ENCODE measurements around the gene PCDHGA12. TPM values are rescaled to one million over a fixed set of nuclear protein-coding genes. Genes with fewer than 3 reads are reported as not detected.
"Not testable (repeated sequence)": the region's sequence is repeated elsewhere in the genome, so short reads cannot be mapped to it uniquely, and the experiment has no call there.

PCDHGA12 gene
- not detected for total RNA-seq

- Mint-ChIP-seq H3K4me1 (peaks cover 6% of the 10 kb centered on the region), H3K9me3 (peaks cover 13% of the 10 kb centered on the region), H3K27ac (peak within 1 kb of the TSS; percentile 41), H3K4me3 (peak within 1 kb of the TSS; percentile 53), H3K27me3 (peaks cover 42% of the 10 kb centered on the region), H3K36me3 (ENCODE audit: low read depth) (peaks cover 13% of the 10 kb centered on the region)
- no peak for DNase-seq
- ChIA-PET CTCF (interaction anchor here (0.6 to 2.2 kb wide), 19 partner anchors 9 to 189 kb away, joined by 3 to 16 read pairs (median 4); partner anchors contain the start of genes DIAPH1, PCDHGA10, PCDHGA11 and PCDHGB6), POLR2A (interaction anchor here (0.7 to 1.1 kb wide), 3 partner anchors 9 to 32 kb away, joined by 3 read pairs; partner anchors contain the start of gene PCDHGA11)
Measured at GRCh38 chr5:141430332-141431113, at the start of gene PCDHGA12. Gene PCDHGA12, plus strand, starts transcription at chr5:141430507. Its CDS starts 253 bp downstream, at chr5:141430760.

- Mint-ChIP-seq H3K27ac (no peak within 1 kb of the TSS), H3K27me3 (peaks cover 31% of the 10 kb centered on the region), H3K9me3 (peaks cover 8% of the 10 kb centered on the region), H3K36me3 (ENCODE audit: low read depth) (no peaks in the 10 kb centered on the region), H3K4me3 (peak within 1 kb of the TSS; percentile 46), H3K4me1 (no peaks in the 10 kb centered on the region)
- DNase-seq, result no peak
- CTCF ChIA-PET, result interaction anchor here (1.1 kb wide), 1 partner anchor 16 kb away, joined by 4 read pairs; no protein-coding TSS in a partner anchor
- POLR2A ChIA-PET, result no interaction called here
Measured at GRCh38 chr5:141382469-141383294, 47.6 kb upstream of the PCDHGA12 start, which contains the start of gene PCDHGA7. Gene PCDHGA7, plus strand, starts transcription at chr5:141382742. Its CDS starts 158 bp downstream, at chr5:141382900.

- POLR2A ChIA-PET, result no interaction called here
- H3K4me3 Mint-ChIP-seq, result no peak overlapping the region
- H3K36me3 Mint-ChIP-seq (ENCODE audit: low read depth), result peaks cover under 1% of the 10 kb centered on the region
- peaks cover 31% of the 10 kb centered on the region for H3K27me3 Mint-ChIP-seq
- H3K4me1 Mint-ChIP-seq, result no peaks in the 10 kb centered on the region
- CTCF ChIA-PET, result interaction anchor here (1.1 kb wide), 1 partner anchor 16 kb away, joined by 4 read pairs; no protein-coding TSS in a partner anchor
- no peak overlapping the region for H3K27ac Mint-ChIP-seq
- H3K9me3 Mint-ChIP-seq, result peaks cover 9% of the 10 kb centered on the region
- DNase-seq, result no peak
Measured at GRCh38 chr5:141383345-141383744, 47.0 kb upstream of the PCDHGA12 start.

DNA sequence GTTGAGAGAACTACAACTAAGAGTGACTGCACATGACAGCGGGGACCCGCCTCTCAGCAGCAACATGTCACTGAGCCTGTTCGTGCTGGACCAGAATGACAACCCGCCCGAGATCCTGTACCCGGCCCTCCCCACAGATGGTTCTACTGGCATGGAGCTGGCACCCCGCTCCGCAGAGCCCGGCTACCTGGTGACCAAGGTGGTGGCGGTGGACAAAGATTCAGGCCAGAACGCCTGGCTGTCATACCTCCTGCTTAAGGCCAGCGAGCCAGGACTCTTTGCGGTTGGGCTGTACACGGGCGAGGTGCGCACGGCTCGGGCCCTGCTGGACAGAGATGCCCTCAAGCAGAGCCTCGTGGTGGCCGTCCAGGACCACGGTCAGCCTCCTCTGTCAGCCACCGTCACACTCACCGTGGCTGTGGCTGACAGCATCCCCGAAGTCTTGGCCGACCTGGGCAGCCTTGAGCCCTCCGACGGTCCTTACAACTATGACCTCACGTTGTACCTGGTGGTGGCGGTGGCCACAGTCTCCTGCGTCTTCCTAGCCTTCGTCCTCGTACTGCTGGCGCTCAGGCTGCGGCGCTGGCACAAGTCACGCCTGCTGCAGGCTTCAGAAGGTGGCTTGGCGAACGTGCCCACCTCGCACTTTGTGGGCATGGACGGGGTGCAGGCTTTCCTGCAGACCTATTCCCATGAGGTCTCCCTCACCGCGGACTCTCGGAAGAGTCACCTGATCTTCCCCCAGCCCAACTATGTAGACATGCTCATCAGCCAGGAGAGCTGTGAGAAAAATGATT, 45.6 kb upstream of the PCDHGA12 start:
- H3K27ac Mint-ChIP-seq, result no peak overlapping the region
- ChIA-PET POLR2A (no interaction called here), CTCF (no interaction called here)
- H3K9me3 Mint-ChIP-seq, result peaks cover 16% of the 10 kb centered on the region
- no peak overlapping the region for H3K4me3 Mint-ChIP-seq
- peaks cover 3% of the 10 kb centered on the region for H3K36me3 Mint-ChIP-seq (ENCODE audit: low read depth)
- DNase-seq, result no peak
- H3K4me1 Mint-ChIP-seq, result no peaks in the 10 kb centered on the region
- H3K27me3 Mint-ChIP-seq, result peaks cover 32% of the 10 kb centered on the region

DNA sequence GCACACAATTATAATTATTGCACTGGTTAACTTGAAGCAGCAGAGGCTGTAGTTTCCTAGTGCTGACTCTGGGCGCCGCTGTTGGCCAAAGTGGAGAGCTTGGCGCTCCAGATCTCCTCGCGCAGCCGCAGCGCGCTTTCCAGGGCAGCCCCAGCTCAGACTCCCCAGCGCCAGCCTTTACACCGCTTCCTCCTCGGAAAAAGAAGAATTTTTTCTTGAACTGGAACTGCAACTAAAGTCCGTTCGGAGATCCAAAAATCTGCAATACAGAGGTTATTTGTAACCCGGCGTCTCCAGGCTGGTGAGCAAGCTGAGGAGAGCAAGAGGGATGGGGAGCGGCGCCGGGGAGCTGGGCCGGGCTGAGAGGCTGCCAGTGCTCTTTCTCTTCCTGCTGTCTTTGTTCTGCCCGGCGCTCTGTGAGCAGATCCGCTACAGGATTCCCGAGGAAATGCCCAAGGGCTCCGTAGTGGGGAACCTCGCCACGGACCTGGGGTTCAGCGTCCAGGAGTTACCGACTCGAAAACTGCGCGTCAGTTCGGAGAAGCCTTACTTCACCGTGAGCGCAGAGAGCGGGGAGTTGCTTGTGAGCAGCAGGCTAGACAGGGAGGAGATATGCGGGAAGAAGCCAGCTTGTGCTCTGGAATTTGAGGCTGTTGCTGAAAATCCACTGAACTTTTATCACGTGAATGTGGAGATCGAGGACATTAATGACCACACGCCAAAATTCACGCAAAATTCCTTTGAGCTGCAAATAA, 42.6 kb upstream of the PCDHGA12 start, which contains the start of gene PCDHGB4:
Gene PCDHGB4 (plus strand): TSS at position 142 of the 755 bp plus-strand sequence. CDS start 187 bp downstream, at position 329.
- POLR2A ChIA-PET, result interaction anchor here (1.0 kb wide), 1 partner anchor 67 kb away, joined by 3 read pairs; the partner anchor contains the start of gene TAF7
- H3K4me3 Mint-ChIP-seq, result peak within 1 kb of the TSS; percentile 7
- not testable (repeated sequence) for DNase-seq; H3K4me1 Mint-ChIP-seq; H3K27ac Mint-ChIP-seq; H3K36me3 Mint-ChIP-seq (ENCODE audit: low read depth)
- peaks cover 22% of the 10 kb centered on the region for H3K9me3 Mint-ChIP-seq
- CTCF ChIA-PET, result interaction anchor here (0.7 kb wide), 1 partner anchor 20 kb away, joined by 3 read pairs; the partner anchor contains the start of gene PCDHGB6
- peaks cover 32% of the 10 kb centered on the region for H3K27me3 Mint-ChIP-seq

- CTCF ChIA-PET, result no interaction called here
- H3K4me3 Mint-ChIP-seq, result no peak overlapping the region
- POLR2A ChIA-PET, result no interaction called here
- H3K4me1 Mint-ChIP-seq, result no peaks in the 10 kb centered on the region
- no peak for DNase-seq
- H3K27ac Mint-ChIP-seq, result no peak overlapping the region
- peaks cover 27% of the 10 kb centered on the region for H3K27me3 Mint-ChIP-seq
- H3K9me3 Mint-ChIP-seq, result peaks cover 17% of the 10 kb centered on the region
- H3K36me3 Mint-ChIP-seq (ENCODE audit: low read depth), result peaks cover 6% of the 10 kb centered on the region
Measured at GRCh38 chr5:141388661-141389060, 41.6 kb upstream of the PCDHGA12 start.

DNA sequence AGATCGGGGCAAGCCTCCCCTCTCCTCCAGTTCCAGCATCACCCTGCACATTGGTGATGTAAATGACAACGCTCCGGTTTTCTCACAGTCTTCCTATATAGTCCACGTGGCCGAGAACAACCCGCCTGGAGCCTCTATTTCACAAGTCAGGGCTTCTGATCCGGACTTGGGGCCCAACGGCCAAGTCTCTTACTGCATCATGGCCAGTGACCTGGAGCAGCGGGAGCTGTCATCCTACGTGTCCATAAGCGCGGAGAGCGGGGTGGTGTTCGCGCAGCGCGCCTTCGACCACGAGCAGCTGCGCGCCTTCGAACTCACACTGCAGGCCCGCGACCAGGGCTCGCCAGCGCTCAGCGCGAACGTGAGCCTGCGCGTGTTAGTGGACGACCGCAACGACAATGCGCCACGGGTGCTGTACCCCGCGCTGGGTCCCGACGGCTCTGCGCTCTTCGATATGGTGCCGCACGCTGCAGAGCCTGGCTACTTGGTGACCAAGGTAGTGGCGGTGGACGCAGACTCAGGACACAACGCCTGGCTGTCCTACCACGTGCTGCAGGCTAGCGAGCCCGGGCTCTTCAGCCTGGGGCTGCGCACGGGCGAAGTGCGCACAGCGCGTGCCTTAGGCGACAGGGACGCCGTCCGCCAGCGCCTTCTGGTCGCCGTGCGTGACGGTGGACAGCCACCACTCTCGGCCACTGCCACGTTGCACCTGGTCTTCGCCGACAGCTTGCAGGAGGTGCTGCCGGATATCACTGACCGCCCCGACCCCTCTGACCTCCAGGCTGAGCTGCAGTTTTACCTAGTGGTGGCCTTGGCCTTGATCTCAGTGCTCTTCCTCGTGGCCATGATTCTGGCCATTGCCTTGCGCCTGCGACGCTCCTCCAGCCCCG, 40.9 kb upstream of the PCDHGA12 start:
- no peak overlapping the region for H3K4me3 Mint-ChIP-seq
- peaks cover 6% of the 10 kb centered on the region for H3K36me3 Mint-ChIP-seq (ENCODE audit: low read depth)
- POLR2A ChIA-PET, result no interaction called here
- peaks cover 29% of the 10 kb centered on the region for H3K27me3 Mint-ChIP-seq
- no peak for DNase-seq
- peaks cover 21% of the 10 kb centered on the region for H3K9me3 Mint-ChIP-seq
- no peaks in the 10 kb centered on the region for H3K4me1 Mint-ChIP-seq
- no peak overlapping the region for H3K27ac Mint-ChIP-seq
- CTCF ChIA-PET, result interaction anchor here (1.6 to 1.7 kb wide), 2 partner anchors 16 to 135 kb away, joined by 4 to 5 read pairs; no protein-coding TSS in a partner anchor

DNA sequence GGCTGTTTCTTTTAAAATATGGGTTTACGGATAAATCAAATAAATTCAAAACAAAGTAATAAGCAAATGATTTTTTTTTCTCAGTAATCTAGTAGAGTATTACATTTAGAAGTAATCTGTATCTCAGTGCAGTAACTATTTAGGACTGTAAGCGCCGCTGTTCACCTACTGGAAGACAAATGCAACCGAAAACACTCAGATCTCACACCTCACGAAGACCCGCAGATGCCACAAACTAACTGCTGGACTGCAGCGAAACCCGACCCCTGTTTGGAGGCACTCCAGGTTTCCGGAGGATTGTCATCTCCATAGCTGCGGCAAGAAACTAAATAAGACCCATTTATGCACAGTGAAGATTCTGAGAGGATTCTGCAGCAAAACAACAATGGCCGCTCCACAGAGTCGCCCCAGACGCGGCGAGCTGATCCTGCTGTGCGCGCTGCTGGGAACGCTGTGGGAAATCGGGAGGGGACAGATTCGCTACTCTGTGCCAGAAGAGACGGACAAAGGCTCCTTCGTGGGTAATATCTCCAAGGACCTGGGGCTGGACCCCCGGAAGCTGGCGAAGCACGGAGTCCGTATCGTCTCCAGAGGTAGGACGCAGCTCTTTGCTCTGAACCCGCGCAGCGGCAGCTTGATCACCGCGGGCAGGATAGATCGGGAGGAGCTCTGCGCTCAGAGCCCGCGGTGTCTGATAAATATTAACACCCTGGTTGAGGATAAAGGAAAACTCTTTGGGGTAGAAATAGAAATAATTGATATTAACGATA, 37.7 kb upstream of the PCDHGA12 start, which contains the start of gene PCDHGA8:
Gene PCDHGA8 (plus strand): TSS at position 205 of the 770 bp plus-strand sequence. CDS start 181 bp downstream, at position 386.
- ChIA-PET CTCF (interaction anchor here (1.4 kb wide), 1 partner anchor 20 kb away, joined by 5 read pairs; the partner anchor contains the start of gene PCDHGA10), POLR2A (no interaction called here)
- Mint-ChIP-seq H3K36me3 (ENCODE audit: low read depth) (peaks cover 6% of the 10 kb centered on the region), H3K27ac (no peak within 1 kb of the TSS), H3K9me3 (peaks cover 18% of the 10 kb centered on the region), H3K27me3 (peaks cover 36% of the 10 kb centered on the region), H3K4me1 (no peaks in the 10 kb centered on the region), H3K4me3 (no peak within 1 kb of the TSS)
- no peak for DNase-seq

GRCh38 chr5:141393267-141393666, 37.0 kb upstream of the PCDHGA12 start:
- H3K4me1 Mint-ChIP-seq, result no peaks in the 10 kb centered on the region
- no peak overlapping the region for H3K27ac Mint-ChIP-seq
- H3K36me3 Mint-ChIP-seq (ENCODE audit: low read depth), result peaks cover 6% of the 10 kb centered on the region
- ChIA-PET CTCF (interaction anchor here (1.4 kb wide), 1 partner anchor 19 kb away, joined by 5 read pairs; the partner anchor contains the start of gene PCDHGA10), POLR2A (no interaction called here)
- no peak overlapping the region for H3K4me3 Mint-ChIP-seq
- H3K9me3 Mint-ChIP-seq, result peaks cover 18% of the 10 kb centered on the region
- DNase-seq, result no peak
- H3K27me3 Mint-ChIP-seq, result peaks cover 36% of the 10 kb centered on the region

DNA sequence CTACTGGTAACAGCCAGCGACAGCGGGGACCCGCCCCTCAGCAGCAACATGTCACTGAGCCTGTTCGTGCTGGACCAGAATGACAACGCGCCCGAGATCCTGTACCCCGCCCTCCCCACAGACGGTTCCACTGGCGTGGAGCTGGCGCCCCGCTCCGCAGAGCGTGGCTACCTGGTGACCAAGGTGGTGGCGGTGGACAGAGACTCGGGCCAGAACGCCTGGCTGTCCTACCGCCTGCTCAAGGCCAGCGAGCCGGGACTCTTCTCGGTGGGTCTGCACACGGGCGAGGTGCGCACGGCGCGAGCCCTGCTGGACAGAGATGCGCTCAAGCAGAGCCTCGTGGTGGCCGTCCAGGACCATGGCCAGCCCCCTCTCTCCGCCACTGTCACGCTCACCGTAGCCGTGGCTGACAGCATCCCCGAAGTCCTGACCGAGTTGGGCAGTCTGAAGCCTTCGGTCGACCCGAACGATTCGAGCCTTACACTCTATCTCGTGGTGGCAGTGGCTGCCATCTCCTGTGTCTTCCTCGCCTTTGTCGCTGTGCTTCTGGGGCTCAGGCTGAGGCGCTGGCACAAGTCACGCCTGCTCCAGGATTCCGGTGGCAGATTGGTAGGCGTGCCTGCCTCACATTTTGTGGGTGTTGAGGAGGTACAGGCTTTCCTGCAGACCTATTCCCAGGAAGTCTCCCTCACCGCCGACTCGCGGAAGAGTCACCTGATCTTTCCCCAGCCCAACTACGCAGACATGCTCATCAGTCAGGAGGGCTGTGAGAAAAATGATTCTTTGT, 35.7 kb upstream of the PCDHGA12 start:
- H3K4me3 Mint-ChIP-seq, POLR2A ChIA-PET, DNase-seq, H3K4me1 Mint-ChIP-seq, H3K27ac Mint-ChIP-seq: not testable (repeated sequence)
- peaks cover 10% of the 10 kb centered on the region for H3K36me3 Mint-ChIP-seq (ENCODE audit: low read depth)
- H3K27me3 Mint-ChIP-seq, result peaks cover 39% of the 10 kb centered on the region
- CTCF ChIA-PET, result interaction anchor here (0.7 to 1.1 kb wide), 3 partner anchors 18 to 525 kb away, joined by 3 to 4 read pairs (median 3); partner anchors contain the start of gene PCDHGA10
- H3K9me3 Mint-ChIP-seq, result peaks cover 14% of the 10 kb centered on the region
